ENCODE measurements around the gene WFIKKN2. TPM values are rescaled to one million over a fixed set of nuclear protein-coding genes. Genes with fewer than 3 reads are reported as not detected.

The WFIKKN2 gene
- polyA plus RNA-seq, 2 of the 4 experiments (the other 2 are of a cell fraction) = not detected

GRCh38 chr17:50802609-50803571, 32.5 kb upstream of the WFIKKN2 start:
- Histone ChIP-seq H3K4me3 (no peak overlapping the region), H3K4me2 (no peak overlapping the region), H3K27ac (no peak overlapping the region), H3K4me1 (no peaks in the 10 kb centered on the region; the same call in 2 of the 3 replicates), H3K9me3 (no peaks in the 10 kb centered on the region)
- ATAC-seq = no peak
- 73% methylated on average over 12 of the region's 12 CpGs for WGBS (ENCODE audit: missing lambda C conversion rate)
- TF ChIP-seq BHLHE40 (IDR thresholded peaks at IDR 0.05; ENCODE audit: low read depth, low read length) (no peak), ESRRA (IDR thresholded peaks at IDR 0.05; ENCODE audit: borderline replicate concordance, low read length) (no peak), MAZ (IDR thresholded peaks at IDR 0.05; ENCODE audit: borderline replicate concordance, low read depth, low read length) (no peak), MYC (IDR thresholded peaks at IDR 0.05; ENCODE audit: borderline replicate concordance, low read length) (no peak), JUNB (IDR thresholded peaks at IDR 0.05) (no peak), HMGXB4 (CRISPR knock-in tag; IDR thresholded peaks at IDR 0.05; ENCODE audit: borderline replicate concordance) (no peak), TP53 (CRISPR knock-in tag; IDR thresholded peaks at IDR 0.05) (no peak), CEBPB (IDR thresholded peaks at IDR 0.05) (no peak), EP300 (IDR thresholded peaks at IDR 0.05) (no peak)
- no peak for DNase-seq (ENCODE audit: low read depth in 1 of 2, low spot score in 1 of 2)
- FAIRE-seq = no peak
- CTCF ChIA-PET = interaction anchor here (0.9 to 10.5 kb wide), 11 partner anchors 12 to 147 kb away, joined by 3 to 114 read pairs (median 4); partner anchors contain the start of gene TOB1
- POLR2A ChIA-PET = interaction anchor here (0.5 to 0.6 kb wide), 2 partner anchors 64 to 89 kb away, joined by 3 to 4 read pairs; partner anchors contain the start of gene TOB1

GRCh38 chr17:50803676-50804075, 31.7 kb upstream of the WFIKKN2 start:
- Histone ChIP-seq H3K4me3 (no peak overlapping the region), H3K27ac (no peak overlapping the region), H3K9me3 (no peaks in the 10 kb centered on the region), H3K4me1 (no peaks in the 10 kb centered on the region; the same call in 2 of the 3 replicates), H3K4me2 (no peak overlapping the region)
- ATAC-seq (no peak), FAIRE-seq (no peak), DNase-seq (ENCODE audit: low read depth in 1 of 2, low spot score in 1 of 2) (no peak)
- TF ChIP-seq MAX (IDR thresholded peaks at IDR 0.05) (no peak), CBX2 (IDR thresholded peaks at IDR 0.05; ENCODE audit: borderline replicate concordance, low read depth) (no peak), POLR2A (IDR thresholded peaks at IDR 0.05; ENCODE audit: low read length) (no peak), RARB (CRISPR knock-in tag; IDR thresholded peaks at IDR 0.05) (no peak), RFX5 (IDR thresholded peaks at IDR 0.05) (no peak), NPAS2 (CRISPR knock-in tag; IDR thresholded peaks at IDR 0.05; ENCODE audit: borderline replicate concordance) (no peak), BHLHE40 (IDR thresholded peaks at IDR 0.05; ENCODE audit: low read depth, low read length) (no peak), FOXS1 (CRISPR knock-in tag; IDR thresholded peaks at IDR 0.05) (no peak), NFE2L2 (conservative IDR thresholded peaks at IDR 0.05; ENCODE audit: low read length) (no peak), ZC3H11A (IDR thresholded peaks at IDR 0.05) (no peak), CBX8 (IDR thresholded peaks at IDR 0.05) (no peak), RAD21 (conservative IDR thresholded peaks at IDR 0.05 in 1 of 2, IDR thresholded peaks at IDR 0.05 in 1 of 2) (no peak), HOXA7 (CRISPR knock-in tag; IDR thresholded peaks at IDR 0.05) (no peak), HOXB5 (CRISPR knock-in tag; IDR thresholded peaks at IDR 0.05) (no peak)
- TF ChIP-seq, protein P1, sequence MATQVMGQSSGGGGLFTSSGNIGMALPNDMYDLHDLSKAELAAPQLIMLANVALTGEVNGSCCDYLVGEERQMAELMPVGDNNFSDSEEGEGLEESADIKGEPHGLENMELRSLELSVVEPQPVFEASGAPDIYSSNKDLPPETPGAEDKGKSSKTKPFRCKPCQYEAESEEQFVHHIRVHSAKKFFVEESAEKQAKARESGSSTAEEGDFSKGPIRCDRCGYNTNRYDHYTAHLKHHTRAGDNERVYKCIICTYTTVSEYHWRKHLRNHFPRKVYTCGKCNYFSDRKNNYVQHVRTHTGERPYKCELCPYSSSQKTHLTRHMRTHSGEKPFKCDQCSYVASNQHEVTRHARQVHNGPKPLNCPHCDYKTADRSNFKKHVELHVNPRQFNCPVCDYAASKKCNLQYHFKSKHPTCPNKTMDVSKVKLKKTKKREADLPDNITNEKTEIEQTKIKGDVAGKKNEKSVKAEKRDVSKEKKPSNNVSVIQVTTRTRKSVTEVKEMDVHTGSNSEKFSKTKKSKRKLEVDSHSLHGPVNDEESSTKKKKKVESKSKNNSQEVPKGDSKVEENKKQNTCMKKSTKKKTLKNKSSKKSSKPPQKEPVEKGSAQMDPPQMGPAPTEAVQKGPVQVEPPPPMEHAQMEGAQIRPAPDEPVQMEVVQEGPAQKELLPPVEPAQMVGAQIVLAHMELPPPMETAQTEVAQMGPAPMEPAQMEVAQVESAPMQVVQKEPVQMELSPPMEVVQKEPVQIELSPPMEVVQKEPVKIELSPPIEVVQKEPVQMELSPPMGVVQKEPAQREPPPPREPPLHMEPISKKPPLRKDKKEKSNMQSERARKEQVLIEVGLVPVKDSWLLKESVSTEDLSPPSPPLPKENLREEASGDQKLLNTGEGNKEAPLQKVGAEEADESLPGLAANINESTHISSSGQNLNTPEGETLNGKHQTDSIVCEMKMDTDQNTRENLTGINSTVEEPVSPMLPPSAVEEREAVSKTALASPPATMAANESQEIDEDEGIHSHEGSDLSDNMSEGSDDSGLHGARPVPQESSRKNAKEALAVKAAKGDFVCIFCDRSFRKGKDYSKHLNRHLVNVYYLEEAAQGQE (IDR thresholded peaks at IDR 0.05) = no peak
- TF ChIP-seq, protein P2, sequence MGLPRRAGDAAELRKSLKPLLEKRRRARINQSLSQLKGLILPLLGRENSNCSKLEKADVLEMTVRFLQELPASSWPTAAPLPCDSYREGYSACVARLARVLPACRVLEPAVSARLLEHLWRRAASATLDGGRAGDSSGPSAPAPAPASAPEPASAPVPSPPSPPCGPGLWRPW (IDR thresholded peaks at IDR 0.05) = no peak
- TF ChIP-seq, protein P3, sequence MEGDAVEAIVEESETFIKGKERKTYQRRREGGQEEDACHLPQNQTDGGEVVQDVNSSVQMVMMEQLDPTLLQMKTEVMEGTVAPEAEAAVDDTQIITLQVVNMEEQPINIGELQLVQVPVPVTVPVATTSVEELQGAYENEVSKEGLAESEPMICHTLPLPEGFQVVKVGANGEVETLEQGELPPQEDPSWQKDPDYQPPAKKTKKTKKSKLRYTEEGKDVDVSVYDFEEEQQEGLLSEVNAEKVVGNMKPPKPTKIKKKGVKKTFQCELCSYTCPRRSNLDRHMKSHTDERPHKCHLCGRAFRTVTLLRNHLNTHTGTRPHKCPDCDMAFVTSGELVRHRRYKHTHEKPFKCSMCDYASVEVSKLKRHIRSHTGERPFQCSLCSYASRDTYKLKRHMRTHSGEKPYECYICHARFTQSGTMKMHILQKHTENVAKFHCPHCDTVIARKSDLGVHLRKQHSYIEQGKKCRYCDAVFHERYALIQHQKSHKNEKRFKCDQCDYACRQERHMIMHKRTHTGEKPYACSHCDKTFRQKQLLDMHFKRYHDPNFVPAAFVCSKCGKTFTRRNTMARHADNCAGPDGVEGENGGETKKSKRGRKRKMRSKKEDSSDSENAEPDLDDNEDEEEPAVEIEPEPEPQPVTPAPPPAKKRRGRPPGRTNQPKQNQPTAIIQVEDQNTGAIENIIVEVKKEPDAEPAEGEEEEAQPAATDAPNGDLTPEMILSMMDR (IDR thresholded peaks at IDR 0.05) = no peak
- WGBS (ENCODE audit: missing lambda C conversion rate) = 69% methylated on average over 6 of the region's 6 CpGs
- POLR2A ChIA-PET = no interaction called here
- CTCF ChIA-PET = interaction anchor here (0.9 to 10.5 kb wide), 8 partner anchors 13 to 146 kb away, joined by 3 to 114 read pairs (median 6); no protein-coding TSS in a partner anchor

All from A549 (cell line).